K562 (cell line): Measurements from ENCODE around the gene VSNL1. TPM values are rescaled to one million over a fixed set of nuclear protein-coding genes. Genes with fewer than 3 reads are reported as not detected.

Source experiments
- ATAC-seq: fragments of 200-7000 bp; cut with Tn5 transposase; 3 replicates; pipeline ENCODE4 v1.9.1; 2020; ENCODE audit warnings: moderate library complexity
- BruUV-seq: library from RNA; stranded (reverse); fragments of 400-500 nt; replicated peaks from 2 replicates; lab custom pipeline; 2021; lab: Mats Ljungman, UMichigan
- CTCF ChIA-PET: fragments of 300-600 bp; formaldehyde crosslinking; extraction: SDS; loops from one replicate; lab custom pipeline; 2021; ENCODE audit warnings: low intra/inter-chr PET ratio; lab: Yijun Ruan, JAX
- POLR2A ChIA-PET: fragments of 300-600, 350-650 bp; sonication (Branson Sonifier 250); formaldehyde crosslinking; extraction: SDS; loops from one replicate; lab custom pipeline; 2021; ENCODE audit warnings: antibody characterized with exemption, inconsistent platforms; lab: Yijun Ruan, JAX
- DNase-seq, 4 experiments: peaks; one replicate each; pipeline versions ENCODE4 v3.0.0 to v3.0.0-alpha.2; 2011 to 2018; ENCODE audit warnings: low spot score in 3 of 4, mixed read lengths in 3 of 4; ENCODE audit errors: extremely low read depth in 1 of 4
- FAIRE-seq: peaks from 2 replicates; lab custom pipeline; 2011; peaks lifted over from hg19 to GRCh38; lab: Jason Lieb, UNC
- H2AFZ ChIP-seq: 2 replicates; pipeline ENCODE4 v1.6.0; 2011; ENCODE audit warnings: low read depth, low read length, control low read depth, inconsistent platforms
- H3K27ac ChIP-seq: fragments of 200-600 bp; 3 replicates; pipeline ENCODE4 v1.8.0; 2011; ENCODE audit warnings: low read depth, mild to moderate bottlenecking, control low read depth, inconsistent platforms, low read length, moderate library complexity, mixed read lengths; ENCODE audit errors: extremely low read depth
- H3K27me3 ChIP-seq, 2 experiments: fragments of 300-600 bp in 1 of 2; 2 replicates in 1 of 2; 3 replicates in 1 of 2; pipeline versions ENCODE4 v1.6.0 to v1.8.0; 2011; ENCODE audit warnings: inconsistent platforms in 2 of 2, low read length in 2 of 2, mild to moderate bottlenecking in 1 of 2, mixed read lengths in 1 of 2, moderate library complexity in 1 of 2; ENCODE audit not compliant: control insufficient read depth in 2 of 2, insufficient read depth in 2 of 2
- H3K36me3 ChIP-seq: fragments of 300-600 bp; 3 replicates; pipeline ENCODE4 v1.8.0; 2011; ENCODE audit warnings: mild to moderate bottlenecking, low read length, inconsistent platforms; ENCODE audit not compliant: control insufficient read depth, insufficient read depth
- H3K4me1 ChIP-seq, 2 experiments: fragments of 200-600 bp in 1 of 2; replicated peaks in 1 of 2; 2 replicates in 1 of 2; 3 replicates in 1 of 2; pipeline versions ENCODE4 v1.5.1 to v1.8.0; 2011; ENCODE audit warnings: inconsistent platforms in 2 of 2, low read length in 2 of 2, mild to moderate bottlenecking in 1 of 2, mixed read lengths in 1 of 2, moderate library complexity in 1 of 2; ENCODE audit not compliant: control insufficient read depth in 2 of 2, insufficient read depth in 2 of 2
- H3K4me2 ChIP-seq: 2 replicates; pipeline ENCODE4 v1.6.1; 2011; ENCODE audit warnings: low read length, control low read depth, inconsistent platforms, mixed read lengths; ENCODE audit not compliant: insufficient read depth
- H3K4me3 ChIP-seq: fragments of 200-600 bp; sonication (generic), shearing (Covaris generic); 2 replicates; pipeline ENCODE4 v1.5.1; 2016; ENCODE audit warnings: control low read depth, inconsistent platforms
- H3K79me2 ChIP-seq: fragments of 200-600 bp; 3 replicates; pipeline ENCODE4 v1.8.0; 2011; ENCODE audit warnings: low read length, inconsistent platforms; ENCODE audit not compliant: control insufficient read depth, insufficient read depth
- H3K9ac ChIP-seq, 2 experiments: 2 replicates each; pipeline versions ENCODE4 v1.6.0 to v1.6.1; 2011; ENCODE audit warnings: low read depth in 2 of 2, low read length in 2 of 2, control low read depth in 1 of 2, inconsistent platforms in 1 of 2, mild to moderate bottlenecking in 1 of 2, mixed read lengths in 1 of 2; ENCODE audit not compliant: insufficient read depth in 1 of 2
- H3K9me1 ChIP-seq: one replicate; pipeline ENCODE4 v1.6.0; 2011; ENCODE audit warnings: inconsistent platforms, mild to moderate bottlenecking, low read length, moderate library complexity; ENCODE audit not compliant: control insufficient read depth, insufficient read depth
- H3K9me3 ChIP-seq: replicated peaks from 2 replicates; pipeline ENCODE4 v1.5.1; 2011; ENCODE audit warnings: low read depth, low read length, inconsistent platforms; ENCODE audit not compliant: control insufficient read depth, insufficient read depth
- H4K20me1 ChIP-seq: replicated peaks from 2 replicates; pipeline ENCODE4 v1.6.1; 2011; ENCODE audit warnings: low read length, inconsistent platforms, mixed read lengths; ENCODE audit not compliant: control insufficient read depth, insufficient read depth
- ELF2 ChIP-seq: fragments of 250-450 bp; sonication (Bioruptor Pico); IDR thresholded peaks from 2 replicates; pipeline ENCODE4 v1.5.0; 2021; ENCODE audit warnings: mild to moderate bottlenecking
- FIP1L1 ChIP-seq: fragments of 200-400 bp; formaldehyde crosslinking; IDR thresholded peaks from 2 replicates; pipeline ENCODE4 v1.6.1; 2018; ENCODE audit warnings: mild to moderate bottlenecking, low read depth, low read length; ENCODE audit not compliant: poor library complexity, severe bottlenecking
- GATA2 ChIP-seq: sonication (generic); formaldehyde crosslinking; IDR thresholded peaks from 2 replicates; pipeline ENCODE4 v1.4.0; 2020; ENCODE audit warnings: mild to moderate bottlenecking, missing genetic modification reagents
- HEY1 ChIP-seq: fragments of 250-450 bp; sonication (Bioruptor Pico); IDR thresholded peaks from 2 replicates; pipeline ENCODE4 v1.5.0; 2020; ENCODE audit warnings: mild to moderate bottlenecking, moderate library complexity, borderline replicate concordance
- HOXB6 ChIP-seq: fragments of 250-450 bp; sonication (Bioruptor Pico); IDR thresholded peaks from 2 replicates; pipeline ENCODE4 v1.5.1; 2022; ENCODE audit warnings: mild to moderate bottlenecking, borderline replicate concordance
- ILK ChIP-seq: fragments of 450-650 bp; IDR thresholded peaks from 2 replicates; pipeline ENCODE4 v1.6.1; 2016; ENCODE audit warnings: missing genetic modification characterization, low read depth, mild to moderate bottlenecking, missing compliant biosample characterization, moderate library complexity, borderline replicate concordance
- KHSRP ChIP-seq: fragments of 450-650 bp; IDR thresholded peaks from 2 replicates; pipeline ENCODE4 v1.6.1; 2017
- MED1 ChIP-seq: sonication (generic); formaldehyde crosslinking; IDR thresholded peaks from 2 replicates; pipeline ENCODE4 v1.8.1; 2023; ENCODE audit warnings: missing genetic modification reagents, borderline replicate concordance
- NELFE ChIP-seq: IDR thresholded peaks from 2 replicates; pipeline ENCODE4 v1.6.1; 2011; ENCODE audit warnings: mild to moderate bottlenecking; ENCODE audit not compliant: insufficient read depth, insufficient read length
- POLR2AphosphoS2 ChIP-seq: IDR thresholded peaks from 2 replicates; pipeline ENCODE4 v1.6.1; 2012; ENCODE audit warnings: low read length, improper control_type of control experiment
- SMAD4 ChIP-seq: fragments of 250-450 bp; sonication (Bioruptor Pico); conservative IDR thresholded peaks from 2 replicates; pipeline ENCODE4 v1.8.0; 2021; ENCODE audit warnings: inconsistent platforms, mild to moderate bottlenecking, moderate library complexity
- SRSF3 ChIP-seq: fragments of 200-400 bp; formaldehyde crosslinking; IDR thresholded peaks from 2 replicates; pipeline ENCODE4 v1.6.1; 2016; ENCODE audit warnings: mild to moderate bottlenecking, low read length, moderate library complexity; ENCODE audit not compliant: insufficient read depth
- TBP ChIP-seq: optimal IDR thresholded peaks from 2 replicates; pipeline ENCODE3; 2011; ENCODE audit warnings: low read depth, low read length, improper control_type of control experiment
- ZEB2 ChIP-seq: fragments of 450-650 bp; IDR thresholded peaks from 2 replicates; pipeline ENCODE4 v1.6.1; 2016
- WGBS: fragments of 100-300 bp; shearing (Covaris generic); methylation state at CpG from one replicate; pipeline ENCODE4 v1.1.6; 2016; ENCODE audit warnings: low coverage, mixed read lengths; ENCODE audit not compliant: insufficient coverage; ENCODE audit errors: missing lambda C conversion rate; 5-methylcytosine and 5-hydroxymethylcytosine counted together
- in situ Hi-C: fragments of 300-500 bp; cut with MboI; formaldehyde crosslinking; loops from 4 replicates; pipeline ENCODE4 v1.15.0; 2018; ENCODE audit warnings: inconsistent platforms, mixed read lengths
- intact Hi-C: fragments of 100-400 bp; cut with micrococcal nuclease; formaldehyde crosslinking; loops from 2 replicates; pipeline ENCODE4 v1.14.2; 2022
- polyA plus RNA-seq, 8 experiments: library from polyadenylated mRNA; depleted of rRNA in 4 of 8; stranded (reverse) in 5 of 8; unstranded in 3 of 8; fragments of >200 nt; fragmentation: Nextera tagmentation in 2 of 8; fragmentation: Illumina TruSeq in 1 of 8; extraction: Ambion mirVana in 2 of 8; extraction: Trizol in 1 of 8; gene quantifications; 2 replicates each; pipeline versions ENCODE4 v1.2.1 to v1.2.3, GENCODE V29; 2011 to 2014; ENCODE audit warnings: inconsistent platforms in 1 of 8, missing spikeins in 1 of 8
- total RNA-seq, 7 experiments: library from RNA; depleted of rRNA in 6 of 7; stranded (reverse); fragments of >200 nt in 6 of 7; fragmentation: Illumina TruSeq in 2 of 7; extraction: Trizol in 2 of 7; gene quantifications; 2 replicates each; pipeline versions ENCODE4 v1.2.1 to v1.2.3, GENCODE V29; 2011 to 2021; ENCODE audit warnings: low replicate concordance in 1 of 7
- TF ChIP-seq, protein P1 (sequence below): fragments of 250-450 bp; sonication (Bioruptor Pico); IDR thresholded peaks from 2 replicates; pipeline ENCODE4 v1.5.0; 2021; ENCODE audit warnings: mild to moderate bottlenecking, borderline replicate concordance
- TF ChIP-seq, protein P2 (sequence below): IDR thresholded peaks from 2 replicates; pipeline ENCODE4 v1.6.1; 2016; ENCODE audit warnings: missing genetic modification characterization, missing compliant biosample characterization
- TF ChIP-seq, protein P3 (sequence below): fragments of 450-650 bp; formaldehyde crosslinking; IDR thresholded peaks from 2 replicates; pipeline ENCODE4 v1.4.0; 2022; ENCODE audit warnings: missing genetic modification characterization
- TF ChIP-seq, protein P4 (sequence below): fragments of 200-800 bp; sonication (Bioruptor generic); IDR thresholded peaks from 2 replicates; pipeline ENCODE4 v1.6.1; 2017; ENCODE audit warnings: missing genetic modification characterization, missing compliant biosample characterization

VSNL1 gene
- total and polyA plus RNA-seq, 9 of the 15 experiments (the other 6 are each of a cell fraction or from before 2014, with no cell fraction given), result 0.20 TPM; not detected in 8

DNA sequence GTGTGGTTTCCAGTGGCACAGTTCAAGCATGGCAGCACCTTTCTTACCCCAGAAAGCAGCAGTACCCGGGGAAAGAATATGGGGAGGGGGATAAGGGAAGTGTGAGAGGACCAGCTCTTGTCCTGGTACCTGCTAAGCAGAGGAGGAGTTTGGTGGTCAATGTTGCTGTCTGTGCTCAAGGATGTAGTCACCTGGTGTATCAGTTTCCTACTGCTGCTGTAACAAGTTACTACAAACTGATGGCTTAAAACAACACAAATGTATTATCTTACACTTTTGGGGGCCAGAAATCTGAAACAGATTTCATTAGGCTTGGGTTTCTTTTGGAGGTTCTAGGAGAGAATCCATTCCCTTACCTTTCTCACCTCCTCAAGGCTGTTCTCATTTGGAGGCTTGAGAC is 77.5 kb downstream of the VSNL1 start:
- peaks cover 8 to 25% of the 10 kb centered on the region in 2 experiments; a peak in 4 of 5 replicates for H3K27me3 ChIP-seq
- H3K4me2 ChIP-seq, result no peak overlapping the region
- no peaks in the 10 kb centered on the region for H3K9me1 ChIP-seq
- intact Hi-C loops, result no loop called here
- H3K27ac ChIP-seq, result no peak overlapping the region
- H3K4me3 ChIP-seq, result no peak overlapping the region
- no peak overlapping the region for H2AFZ ChIP-seq
- H3K9me3 ChIP-seq, result no peaks in the 10 kb centered on the region
- no peak for DNase-seq
- no TSS peak for BruUV-seq
- CTCF ChIA-PET, result no interaction called here
- H3K79me2 ChIP-seq, result no peaks in the 10 kb centered on the region
- FAIRE-seq, result no peak
- H3K9ac ChIP-seq, result no peak overlapping the region
- ATAC-seq, result no peak
- 0% methylated on average over 1 of the region's 1 CpG for WGBS
- in situ Hi-C loops, result no loop called here
- no peaks in the 10 kb centered on the region for H3K4me1 ChIP-seq
- POLR2A ChIA-PET, result no interaction called here
- no peaks in the 10 kb centered on the region for H3K36me3 ChIP-seq
- no peaks in the 10 kb centered on the region for H4K20me1 ChIP-seq
- no peak for TF ChIP-seq ELF2 (CRISPR knock-in tag)
- no peak for TF ChIP-seq MED1 (CRISPR knock-in tag)
- TF ChIP-seq, protein P1, sequence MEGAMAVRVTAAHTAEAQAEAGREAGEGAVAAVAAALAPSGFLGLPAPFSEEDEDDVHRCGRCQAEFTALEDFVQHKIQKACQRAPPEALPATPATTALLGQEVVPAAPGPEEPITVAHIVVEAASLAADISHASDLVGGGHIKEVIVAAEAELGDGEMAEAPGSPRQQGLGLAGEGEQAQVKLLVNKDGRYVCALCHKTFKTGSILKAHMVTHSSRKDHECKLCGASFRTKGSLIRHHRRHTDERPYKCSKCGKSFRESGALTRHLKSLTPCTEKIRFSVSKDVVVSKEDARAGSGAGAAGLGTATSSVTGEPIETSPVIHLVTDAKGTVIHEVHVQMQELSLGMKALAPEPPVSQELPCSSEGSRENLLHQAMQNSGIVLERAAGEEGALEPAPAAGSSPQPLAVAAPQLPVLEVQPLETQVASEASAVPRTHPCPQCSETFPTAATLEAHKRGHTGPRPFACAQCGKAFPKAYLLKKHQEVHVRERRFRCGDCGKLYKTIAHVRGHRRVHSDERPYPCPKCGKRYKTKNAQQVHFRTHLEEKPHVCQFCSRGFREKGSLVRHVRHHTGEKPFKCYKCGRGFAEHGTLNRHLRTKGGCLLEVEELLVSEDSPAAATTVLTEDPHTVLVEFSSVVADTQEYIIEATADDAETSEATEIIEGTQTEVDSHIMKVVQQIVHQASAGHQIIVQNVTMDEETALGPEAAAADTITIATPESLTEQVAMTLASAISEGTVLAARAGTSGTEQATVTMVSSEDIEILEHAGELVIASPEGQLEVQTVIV (CRISPR knock-in tag), result no peak
- TF ChIP-seq, protein P2, sequence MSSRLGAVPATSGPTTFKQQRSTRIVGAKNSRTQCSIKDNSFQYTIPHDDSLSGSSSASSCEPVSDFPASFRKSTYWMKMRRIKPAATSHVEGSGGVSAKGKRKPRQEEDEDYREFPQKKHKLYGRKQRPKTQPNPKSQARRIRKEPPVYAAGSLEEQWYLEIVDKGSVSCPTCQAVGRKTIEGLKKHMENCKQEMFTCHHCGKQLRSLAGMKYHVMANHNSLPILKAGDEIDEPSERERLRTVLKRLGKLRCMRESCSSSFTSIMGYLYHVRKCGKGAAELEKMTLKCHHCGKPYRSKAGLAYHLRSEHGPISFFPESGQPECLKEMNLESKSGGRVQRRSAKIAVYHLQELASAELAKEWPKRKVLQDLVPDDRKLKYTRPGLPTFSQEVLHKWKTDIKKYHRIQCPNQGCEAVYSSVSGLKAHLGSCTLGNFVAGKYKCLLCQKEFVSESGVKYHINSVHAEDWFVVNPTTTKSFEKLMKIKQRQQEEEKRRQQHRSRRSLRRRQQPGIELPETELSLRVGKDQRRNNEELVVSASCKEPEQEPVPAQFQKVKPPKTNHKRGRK (tag), result no peak
- TF ChIP-seq KHSRP, result no peak
- no peak for TF ChIP-seq NELFE
- TF ChIP-seq HEY1, result no peak
- TF ChIP-seq SRSF3, result no peak
- no peak for TF ChIP-seq HOXB6 (CRISPR knock-in tag)
- TF ChIP-seq TBP, result no peak
- TF ChIP-seq GATA2 (CRISPR knock-in tag), result no peak
- no peak for TF ChIP-seq FIP1L1
- TF ChIP-seq, protein P3, sequence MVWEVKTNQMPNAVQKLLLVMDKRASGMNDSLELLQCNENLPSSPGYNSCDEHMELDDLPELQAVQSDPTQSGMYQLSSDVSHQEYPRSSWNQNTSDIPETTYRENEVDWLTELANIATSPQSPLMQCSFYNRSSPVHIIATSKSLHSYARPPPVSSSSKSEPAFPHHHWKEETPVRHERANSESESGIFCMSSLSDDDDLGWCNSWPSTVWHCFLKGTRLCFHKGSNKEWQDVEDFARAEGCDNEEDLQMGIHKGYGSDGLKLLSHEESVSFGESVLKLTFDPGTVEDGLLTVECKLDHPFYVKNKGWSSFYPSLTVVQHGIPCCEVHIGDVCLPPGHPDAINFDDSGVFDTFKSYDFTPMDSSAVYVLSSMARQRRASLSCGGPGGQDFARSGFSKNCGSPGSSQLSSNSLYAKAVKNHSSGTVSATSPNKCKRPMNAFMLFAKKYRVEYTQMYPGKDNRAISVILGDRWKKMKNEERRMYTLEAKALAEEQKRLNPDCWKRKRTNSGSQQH (CRISPR knock-in tag), result no peak
- TF ChIP-seq, protein P4, sequence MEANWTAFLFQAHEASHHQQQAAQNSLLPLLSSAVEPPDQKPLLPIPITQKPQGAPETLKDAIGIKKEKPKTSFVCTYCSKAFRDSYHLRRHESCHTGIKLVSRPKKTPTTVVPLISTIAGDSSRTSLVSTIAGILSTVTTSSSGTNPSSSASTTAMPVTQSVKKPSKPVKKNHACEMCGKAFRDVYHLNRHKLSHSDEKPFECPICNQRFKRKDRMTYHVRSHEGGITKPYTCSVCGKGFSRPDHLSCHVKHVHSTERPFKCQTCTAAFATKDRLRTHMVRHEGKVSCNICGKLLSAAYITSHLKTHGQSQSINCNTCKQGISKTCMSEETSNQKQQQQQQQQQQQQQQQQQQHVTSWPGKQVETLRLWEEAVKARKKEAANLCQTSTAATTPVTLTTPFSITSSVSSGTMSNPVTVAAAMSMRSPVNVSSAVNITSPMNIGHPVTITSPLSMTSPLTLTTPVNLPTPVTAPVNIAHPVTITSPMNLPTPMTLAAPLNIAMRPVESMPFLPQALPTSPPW, result no peak
- no peak for TF ChIP-seq ILK (tag)
- no peak for TF ChIP-seq SMAD4 (CRISPR knock-in tag)
- TF ChIP-seq POLR2AphosphoS2, result no peak
- no peak for TF ChIP-seq ZEB2
